ENCODE measurements around the gene TALDO1. TPM values are rescaled to one million over a fixed set of nuclear protein-coding genes. Genes with fewer than 3 reads are reported as not detected.

The TALDO1 gene
- total RNA-seq, 1 experiment from 2014 or later: 173 TPM

DNA sequence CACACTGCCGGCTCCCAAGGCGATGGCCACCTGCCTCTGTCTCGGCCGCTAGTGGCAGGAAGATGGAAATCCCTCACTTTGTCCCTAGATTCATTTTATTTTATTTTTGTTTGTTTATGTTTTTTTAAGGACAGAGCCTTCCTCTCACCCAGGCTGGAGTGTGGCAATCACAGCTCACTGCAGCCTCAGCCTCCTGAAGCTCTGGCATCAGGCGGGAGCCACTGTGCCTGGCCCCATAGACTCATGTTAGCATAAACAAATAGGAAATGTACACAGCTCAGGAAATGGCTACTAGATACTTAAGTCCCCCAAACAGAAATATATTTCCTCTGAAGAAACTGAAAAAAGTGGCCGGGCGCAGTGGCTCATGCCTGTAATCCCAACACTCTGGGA, 48.2 kb upstream of the TALDO1 start:
- no peaks in the 10 kb centered on the region for H3K36me3 ChIP-seq (ENCODE audit: insufficient read depth, low read length, poor library complexity, severe bottlenecking)
- H3K27ac ChIP-seq (ENCODE audit: low read depth, low read length, poor library complexity, severe bottlenecking): no peak overlapping the region
- TF ChIP-seq, protein P1, sequence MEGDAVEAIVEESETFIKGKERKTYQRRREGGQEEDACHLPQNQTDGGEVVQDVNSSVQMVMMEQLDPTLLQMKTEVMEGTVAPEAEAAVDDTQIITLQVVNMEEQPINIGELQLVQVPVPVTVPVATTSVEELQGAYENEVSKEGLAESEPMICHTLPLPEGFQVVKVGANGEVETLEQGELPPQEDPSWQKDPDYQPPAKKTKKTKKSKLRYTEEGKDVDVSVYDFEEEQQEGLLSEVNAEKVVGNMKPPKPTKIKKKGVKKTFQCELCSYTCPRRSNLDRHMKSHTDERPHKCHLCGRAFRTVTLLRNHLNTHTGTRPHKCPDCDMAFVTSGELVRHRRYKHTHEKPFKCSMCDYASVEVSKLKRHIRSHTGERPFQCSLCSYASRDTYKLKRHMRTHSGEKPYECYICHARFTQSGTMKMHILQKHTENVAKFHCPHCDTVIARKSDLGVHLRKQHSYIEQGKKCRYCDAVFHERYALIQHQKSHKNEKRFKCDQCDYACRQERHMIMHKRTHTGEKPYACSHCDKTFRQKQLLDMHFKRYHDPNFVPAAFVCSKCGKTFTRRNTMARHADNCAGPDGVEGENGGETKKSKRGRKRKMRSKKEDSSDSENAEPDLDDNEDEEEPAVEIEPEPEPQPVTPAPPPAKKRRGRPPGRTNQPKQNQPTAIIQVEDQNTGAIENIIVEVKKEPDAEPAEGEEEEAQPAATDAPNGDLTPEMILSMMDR (conservative IDR thresholded peaks at IDR 0.05; ENCODE audit: low read depth, low read length): no peak
- H3K4me3 ChIP-seq (ENCODE audit: low read depth, low read length, poor library complexity, severe bottlenecking): no peak overlapping the region
- intact Hi-C loops (cut with micrococcal nuclease; ENCODE audit: unreplicated experiment): no loop called here
- ChIA-PET CTCF (no interaction called here), POLR2A (ENCODE audit: low non-redundant PET) (no interaction called here)
- BruUV-seq (replicated peaks): no TSS peak
- H3K9me3 ChIP-seq (ENCODE audit: low read depth, low read length, poor library complexity, severe bottlenecking): no peaks in the 10 kb centered on the region
- DNase-seq (ENCODE audit: low spot score): no peak
- peaks cover under 1% of the 10 kb centered on the region for H3K4me1 ChIP-seq (ENCODE audit: insufficient read depth, low read length, poor library complexity, severe bottlenecking)
- H3K27me3 ChIP-seq (replicated peaks; ENCODE audit: insufficient read depth, low read depth, low read length, poor library complexity): no peaks in the 10 kb centered on the region

DNA sequence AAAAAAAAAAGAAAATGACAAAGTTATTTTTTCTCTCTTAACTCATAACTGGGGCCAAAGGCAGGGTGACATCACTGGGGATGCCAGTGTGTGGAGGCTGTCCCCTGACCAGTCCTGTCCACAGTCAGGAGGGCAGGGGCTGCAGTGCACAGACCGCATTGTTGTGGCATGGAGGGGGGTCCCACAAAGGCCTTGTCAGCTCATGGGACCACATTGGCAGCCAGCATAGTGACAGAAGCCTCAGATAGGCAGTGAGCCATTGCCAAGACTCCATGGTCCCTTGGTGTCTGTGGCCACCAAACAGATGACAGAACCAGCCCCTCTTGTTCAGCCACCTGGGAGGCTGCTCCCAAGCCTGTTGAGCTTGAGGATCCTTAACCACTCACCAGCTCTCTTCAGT, 47.5 kb upstream of the TALDO1 start:
- no peak for TF ChIP-seq EZH2 (IDR thresholded peaks at IDR 0.05; ENCODE audit: borderline replicate concordance, low read depth, low read length, poor library complexity, severe bottlenecking)
- TF ChIP-seq, protein P1 (conservative IDR thresholded peaks at IDR 0.05; ENCODE audit: low read depth, low read length): no peak
- no peak for DNase-seq (ENCODE audit: low spot score)
- Histone ChIP-seq H3K27me3 (replicated peaks; ENCODE audit: insufficient read depth, low read depth, low read length, poor library complexity) (no peaks in the 10 kb centered on the region), H3K4me3 (ENCODE audit: low read depth, low read length, poor library complexity, severe bottlenecking) (no peak overlapping the region), H3K27ac (ENCODE audit: low read depth, low read length, poor library complexity, severe bottlenecking) (no peak overlapping the region), H3K4me1 (ENCODE audit: insufficient read depth, low read length, poor library complexity, severe bottlenecking) (no peaks in the 10 kb centered on the region), H3K9me3 (ENCODE audit: low read depth, low read length, poor library complexity, severe bottlenecking) (no peaks in the 10 kb centered on the region), H3K36me3 (ENCODE audit: insufficient read depth, low read length, poor library complexity, severe bottlenecking) (no peaks in the 10 kb centered on the region)
- intact Hi-C loops (cut with micrococcal nuclease; ENCODE audit: unreplicated experiment): no loop called here
- ChIA-PET CTCF (no interaction called here), POLR2A (ENCODE audit: low non-redundant PET) (no interaction called here)
- no TSS peak for BruUV-seq (replicated peaks)

DNA sequence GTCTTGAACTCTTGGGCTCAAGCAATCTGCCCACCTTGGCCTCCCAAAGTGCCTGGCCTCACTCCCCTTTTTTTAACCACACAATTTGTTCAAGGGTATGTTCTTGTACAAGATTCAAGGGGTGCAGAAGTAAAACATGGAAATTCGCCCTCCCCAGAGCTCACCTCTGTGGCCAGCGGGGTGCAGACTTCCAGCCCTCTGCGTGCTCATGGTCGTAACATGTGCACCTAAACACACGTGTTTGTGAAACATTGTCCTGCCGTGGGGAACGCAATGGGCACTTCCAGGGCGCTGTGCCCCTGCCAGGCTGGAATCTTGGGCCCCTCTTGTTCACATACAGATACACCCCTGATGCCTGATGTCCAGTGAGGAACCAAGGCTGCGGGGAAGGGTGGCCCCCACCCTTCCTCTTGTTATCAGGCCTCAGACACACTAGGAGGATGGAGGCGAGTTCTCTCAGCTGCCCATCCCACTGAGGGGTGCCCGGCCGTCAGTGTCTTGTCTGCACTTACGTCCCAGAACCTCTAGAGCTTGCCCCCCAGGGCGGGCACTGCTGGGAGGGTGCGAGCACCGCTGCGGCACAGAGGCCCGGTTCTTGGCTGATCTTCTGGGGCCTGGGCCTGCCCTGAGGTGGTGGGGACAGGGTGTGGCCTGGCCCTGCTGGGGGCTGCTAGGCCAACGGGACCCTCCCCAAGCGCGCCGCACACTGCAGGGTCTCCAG, 45.4 kb upstream of the TALDO1 start:
- no peak for DNase-seq (ENCODE audit: low spot score)
- TF ChIP-seq, protein P1 (conservative IDR thresholded peaks at IDR 0.05; ENCODE audit: low read depth, low read length): no peak
- no peak for TF ChIP-seq EZH2 (IDR thresholded peaks at IDR 0.05; ENCODE audit: borderline replicate concordance, low read depth, low read length, poor library complexity, severe bottlenecking)
- no TSS peak for BruUV-seq (replicated peaks)
- Histone ChIP-seq H3K4me3 (ENCODE audit: low read depth, low read length, poor library complexity, severe bottlenecking) (no peak overlapping the region), H3K36me3 (ENCODE audit: insufficient read depth, low read length, poor library complexity, severe bottlenecking) (no peaks in the 10 kb centered on the region), H3K4me1 (ENCODE audit: insufficient read depth, low read length, poor library complexity, severe bottlenecking) (no peaks in the 10 kb centered on the region), H3K27me3 (replicated peaks; ENCODE audit: insufficient read depth, low read depth, low read length, poor library complexity) (no peaks in the 10 kb centered on the region), H3K27ac (ENCODE audit: low read depth, low read length, poor library complexity, severe bottlenecking) (no peak overlapping the region), H3K9me3 (ENCODE audit: low read depth, low read length, poor library complexity, severe bottlenecking) (no peaks in the 10 kb centered on the region)
- intact Hi-C loops (cut with micrococcal nuclease; ENCODE audit: unreplicated experiment): no loop called here
- CTCF ChIA-PET: no interaction called here
- POLR2A ChIA-PET (ENCODE audit: low non-redundant PET): no interaction called here
